Stimulated activated CD8-positive, alpha-beta memory T cell treated with anti-CD3 and anti-CD28 coated beads, Interleukin-4, amount 100 ng/mL, for 48 hours (primary cell): Measurements from ENCODE around the gene DACH1.
"Not testable (repeated sequence)": the region's sequence is repeated elsewhere in the genome, so short reads cannot be mapped to it uniquely, and the experiment has no call there.

Source experiments
- DNase-seq: peaks from one replicate; pipeline ENCODE4 v3.0.0-alpha.2; 2020

Gene DACH1

GRCh38 chr13:71865874-71866334 lies 1.1 kb downstream of the DACH1 start:
- no peak for DNase-seq

GRCh38 chr13:71864986-71865873 lies 1.8 kb downstream of the DACH1 start:
- no peak for DNase-seq

GRCh38 chr13:71864094-71864985 lies 2.7 kb downstream of the DACH1 start:
- DNase-seq = no peak

GRCh38 chr13:71863254-71863865 lies 3.6 kb downstream of the DACH1 start:
- DNase-seq = no peak

GRCh38 chr13:71862459-71862943 lies 4.5 kb downstream of the DACH1 start:
- no peak for DNase-seq

- no peak for DNase-seq
Measured at GRCh38 chr13:71861769-71862458, 5.1 kb downstream of the DACH1 start.

- no peak for DNase-seq
Measured at GRCh38 chr13:71860547-71861138, 6.4 kb downstream of the DACH1 start.

- no peak for DNase-seq
Measured at GRCh38 chr13:71858647-71859046, 8.4 kb downstream of the DACH1 start.

GRCh38 chr13:71856548-71857043 lies 10.4 kb downstream of the DACH1 start:
- no peak for DNase-seq

- no peak for DNase-seq
Measured at GRCh38 chr13:71854401-71854800, 12.6 kb downstream of the DACH1 start.

GRCh38 chr13:71853725-71854124 lies 13.3 kb downstream of the DACH1 start:
- DNase-seq = no peak

- DNase-seq = no peak
Measured at GRCh38 chr13:71852736-71853135, 14.3 kb downstream of the DACH1 start.

- DNase-seq = no peak
Measured at GRCh38 chr13:71851498-71852409, 15.2 kb downstream of the DACH1 start.

GRCh38 chr13:71842003-71842402 lies 25.0 kb downstream of the DACH1 start:
- DNase-seq = no peak

- no peak for DNase-seq
Measured at GRCh38 chr13:71838842-71839241, 28.2 kb downstream of the DACH1 start.

- not testable (repeated sequence) for DNase-seq
Measured at GRCh38 chr13:71837582-71837981, 29.4 kb downstream of the DACH1 start.

GRCh38 chr13:71831716-71832115 lies 35.3 kb downstream of the DACH1 start:
- DNase-seq = no peak

- no peak for DNase-seq
Measured at GRCh38 chr13:71830736-71831135, 36.3 kb downstream of the DACH1 start.

- no peak for DNase-seq
Measured at GRCh38 chr13:71830323-71830722, 36.7 kb downstream of the DACH1 start.

- no peak for DNase-seq
Measured at GRCh38 chr13:71829547-71829946, 37.5 kb downstream of the DACH1 start.

- DNase-seq = no peak
Measured at GRCh38 chr13:71828564-71828963, 38.4 kb downstream of the DACH1 start.
